Posterior vena cava (tissue), 2 donors: ENCODE data around the gene UFD1. TPM values are rescaled to one million over a fixed set of nuclear protein-coding genes. Genes with fewer than 3 reads are reported as not detected.
"Not testable (repeated sequence)": the region's sequence is repeated elsewhere in the genome, so short reads cannot be mapped to it uniquely, and the experiment has no call there.

Experiments
- DNase-seq: peaks from one replicate; pipeline ENCODE4 v3.0.0-alpha.2; 2020; ENCODE audit warnings: low spot score
- intact Hi-C, 2 donors: fragments of 100-400 bp; cut with DNase I; formaldehyde crosslinking; loops; one replicate each; pipeline versions ENCODE4 v1.14.1 to v1.14.2; 2022 to 2023
- total RNA-seq, 2 donors: library from RNA; stranded (reverse); fragmentation: NEBNext Ultra II Directional; extraction: Animal tissue kit (Norgen Biotek cat#: 25700); gene quantifications; one replicate each; pipeline ENCODE4 v1.2.1, GENCODE V29; 2021
- donor health status: DM: yes; HTN: yes; CAD: no.
- donor health status: DM: yes; HTN: yes; CAD: no.

Gene UFD1
- total RNA-seq, 2 donors from 2014 or later, result 43.5 to 51.1 TPM

DNA sequence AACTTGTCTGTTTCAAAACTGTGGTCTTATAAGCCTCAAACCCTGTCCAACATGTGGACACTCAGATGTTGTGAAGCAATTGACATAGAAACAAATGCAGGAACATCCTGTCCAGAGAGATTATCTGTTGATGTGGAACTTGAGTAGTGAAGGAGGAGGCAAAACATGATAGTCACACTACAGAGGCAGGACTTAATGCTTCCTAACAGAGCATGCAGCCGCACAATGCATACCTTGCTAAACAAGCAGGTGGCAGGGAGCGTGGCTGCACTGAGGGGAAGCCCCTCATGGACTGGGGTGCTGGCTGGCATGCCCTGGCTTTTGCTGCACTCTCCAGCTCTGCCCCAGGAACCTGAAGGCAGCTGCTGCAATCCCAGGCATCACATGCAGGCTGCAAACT, 36.8 kb downstream of the UFD1 start:
- intact Hi-C loops, result no loop called here
- DNase-seq, result no peak

DNA sequence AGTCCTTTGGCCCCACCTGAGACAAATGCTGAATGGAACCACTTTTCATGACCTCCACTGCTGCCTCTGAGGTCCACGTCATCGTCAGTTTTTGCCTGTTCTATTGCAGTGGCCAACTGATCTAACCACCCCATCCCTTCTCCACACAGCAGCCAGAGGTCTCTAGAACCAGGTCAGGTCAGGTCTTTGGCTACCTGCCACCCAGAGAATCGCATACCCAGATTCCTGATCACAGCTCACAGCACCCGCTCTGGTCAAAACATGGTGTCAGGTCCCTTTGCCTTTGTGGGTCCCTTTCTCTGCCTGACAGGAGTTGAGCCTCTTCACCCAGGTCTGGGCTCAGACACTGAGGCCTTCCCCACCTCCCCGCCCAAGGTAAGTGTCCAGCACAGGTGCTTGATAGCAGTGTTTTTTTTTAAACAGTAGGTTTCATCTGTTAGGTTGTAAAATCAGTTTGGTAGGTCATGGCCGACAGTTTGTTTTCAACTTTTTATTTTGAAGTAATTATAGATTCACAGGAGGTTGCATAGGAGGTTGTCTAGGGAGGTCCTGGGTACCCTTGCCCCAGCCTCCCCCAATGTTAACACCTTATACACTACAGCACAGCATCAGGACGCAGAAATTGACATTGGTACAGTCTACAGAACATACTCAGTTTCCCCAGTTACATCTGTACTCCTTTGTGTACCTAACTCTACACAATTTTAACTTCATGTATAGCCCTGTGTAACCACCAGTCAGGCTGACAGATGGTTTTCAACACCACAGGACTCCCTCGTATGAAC, 38.4 kb downstream of the UFD1 start:
- intact Hi-C loops, result no loop called here
- no peak for DNase-seq

DNA sequence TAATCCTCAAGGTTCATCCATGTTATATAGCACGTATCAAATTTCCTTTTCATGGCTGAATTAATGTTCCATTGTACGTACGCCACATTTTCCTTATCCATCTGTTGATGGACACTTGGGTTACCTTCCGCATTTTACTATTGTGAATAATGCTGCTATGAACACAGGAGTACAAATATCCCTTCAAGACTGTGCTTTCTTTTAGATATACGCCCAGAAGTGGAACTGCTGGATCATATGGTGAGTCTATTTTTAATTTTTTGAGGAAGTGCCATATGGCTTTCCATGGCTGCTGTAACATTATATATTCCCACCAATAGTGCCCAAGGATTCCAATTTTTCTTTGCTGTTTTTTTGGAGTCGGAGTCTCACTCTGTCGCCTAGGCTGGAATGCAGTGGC, 40.7 kb downstream of the UFD1 start:
- no peak for DNase-seq
- intact Hi-C loops, result no loop called here

DNA sequence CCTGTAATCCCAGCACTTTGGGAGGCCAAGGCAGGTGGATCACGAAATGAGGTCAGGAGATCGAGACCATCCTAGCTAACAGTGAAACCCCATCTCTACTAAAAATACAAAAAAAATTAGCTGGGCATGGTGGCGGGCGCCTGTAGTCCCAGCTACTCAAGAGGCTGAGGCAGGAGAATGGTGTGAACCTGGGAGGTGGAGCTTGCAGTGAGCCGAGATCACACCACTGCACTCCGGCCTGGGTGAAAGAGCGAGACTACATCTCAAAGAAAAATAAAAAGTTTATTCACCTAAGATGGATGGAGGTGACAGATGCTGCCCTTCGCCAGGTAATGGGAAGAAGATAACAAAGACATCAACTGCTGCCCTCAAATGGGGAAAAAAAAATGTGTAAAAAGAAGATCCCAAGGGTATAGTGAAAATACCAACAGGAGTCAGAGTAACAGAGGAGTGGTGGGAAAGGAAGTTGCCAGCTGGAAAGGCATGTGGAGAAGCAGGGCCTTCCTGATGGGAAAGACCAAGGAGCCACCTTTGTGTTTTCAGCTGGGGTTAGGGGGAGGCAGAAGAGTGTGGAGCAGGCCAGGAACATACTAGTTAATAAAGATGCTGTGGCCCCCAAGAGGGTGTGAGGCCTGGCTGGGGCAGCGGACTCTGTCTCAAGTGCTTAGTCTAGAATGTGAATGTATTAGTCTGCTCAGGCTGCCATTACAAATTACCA, 42.4 kb downstream of the UFD1 start:
- intact Hi-C loops, DNase-seq: not testable (repeated sequence)

DNA sequence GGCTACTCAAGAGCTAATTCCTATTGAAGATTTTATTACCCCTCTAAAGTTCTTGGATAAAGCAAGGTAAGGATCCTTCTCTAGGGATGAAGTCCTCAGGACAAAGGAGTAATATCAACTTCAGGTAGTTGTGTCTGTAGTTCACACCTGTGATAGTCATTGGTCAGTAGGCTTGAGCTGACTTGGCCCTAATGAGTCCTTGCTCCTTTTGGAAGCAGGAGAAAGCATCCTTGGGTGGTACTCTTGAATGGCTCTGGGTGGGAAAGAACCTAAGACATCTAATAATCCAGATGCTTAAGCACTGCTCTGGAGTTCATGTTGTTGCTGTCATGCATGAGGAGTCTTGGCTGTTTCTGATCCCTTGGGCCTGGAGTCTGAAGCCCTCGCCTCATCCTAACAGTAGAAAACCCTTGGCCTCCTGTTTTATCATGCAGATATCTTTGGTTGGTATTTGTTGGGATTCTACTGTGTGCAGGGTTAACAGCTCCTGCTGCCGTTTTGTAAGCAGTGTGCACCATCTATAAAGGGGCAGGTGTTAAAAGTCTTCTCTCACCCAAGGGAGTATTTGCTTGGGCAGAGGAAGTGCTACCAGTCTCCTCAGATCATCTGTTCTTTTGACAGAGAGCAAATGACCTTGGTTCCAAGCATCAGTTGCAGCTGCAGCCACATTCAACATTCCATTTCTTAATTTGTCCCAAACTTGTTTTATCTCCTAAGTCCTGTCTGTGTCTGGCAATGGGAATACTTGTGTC, 44.0 kb downstream of the UFD1 start:
- intact Hi-C loops, result no loop called here
- DNase-seq, result no peak

DNA sequence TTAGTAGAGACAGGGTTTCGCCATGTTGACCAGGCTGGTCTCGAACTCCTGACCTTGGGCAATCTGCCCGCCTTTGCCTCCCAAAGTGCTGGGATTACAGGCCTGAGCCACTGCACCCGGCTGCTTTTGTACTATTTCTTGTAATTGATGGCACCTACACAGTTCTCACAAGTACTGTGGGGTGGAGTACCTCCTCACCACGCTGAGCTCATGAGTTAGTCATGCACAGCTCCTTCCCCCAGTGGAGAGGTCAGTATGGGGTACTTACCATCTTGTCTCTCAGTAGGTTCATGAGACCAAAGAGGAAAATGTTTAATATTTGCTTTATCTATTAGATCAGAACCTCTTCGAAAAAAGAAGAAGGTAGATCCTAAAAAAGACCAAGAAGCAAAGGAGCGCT, 44.6 kb downstream of the UFD1 start:
- intact Hi-C loops, result no loop called here
- no peak for DNase-seq

DNA sequence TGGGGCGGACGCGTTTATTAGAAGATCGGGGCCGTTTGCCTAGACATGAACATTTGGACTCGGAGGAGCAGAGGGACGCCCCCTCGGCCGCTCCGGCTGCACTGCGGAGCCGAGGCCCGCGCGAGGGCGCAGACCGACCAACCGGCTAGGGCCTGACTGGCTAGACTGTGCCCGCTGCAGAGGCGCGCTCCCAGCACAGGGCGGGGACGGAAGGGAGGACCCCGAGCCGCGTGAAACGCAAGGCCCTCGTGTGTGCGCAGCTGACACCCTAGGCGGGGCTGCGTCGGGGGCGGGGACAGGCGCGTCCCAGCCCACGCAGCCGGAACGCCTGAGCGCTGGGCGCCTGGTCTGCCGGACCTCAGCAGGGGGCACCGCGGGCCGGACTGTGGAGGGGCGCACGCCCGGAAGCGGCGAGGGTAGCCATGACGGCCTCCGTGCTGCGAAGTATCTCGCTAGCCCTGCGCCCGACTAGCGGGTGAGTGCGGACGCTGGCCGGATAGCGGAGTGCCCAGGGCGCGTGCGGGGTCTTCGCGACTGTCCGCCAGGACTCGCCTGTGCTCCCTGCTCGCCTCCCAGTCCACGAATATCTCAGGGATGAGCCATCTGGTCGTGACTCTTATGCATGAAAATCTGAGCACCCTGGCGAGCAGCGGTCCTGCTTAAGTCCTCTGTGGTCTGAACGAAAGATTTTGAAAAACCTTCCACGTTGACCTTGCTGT, 46.7 kb downstream of the UFD1 start, which contains the start of gene MRPL40:
Gene MRPL40, plus strand, starts transcription at position 413 of the 719 bp plus-strand sequence. Its CDS starts 10 bp downstream, at position 423.
- DNase-seq, result peak; percentile 98
- intact Hi-C loops, result no loop called here

DNA sequence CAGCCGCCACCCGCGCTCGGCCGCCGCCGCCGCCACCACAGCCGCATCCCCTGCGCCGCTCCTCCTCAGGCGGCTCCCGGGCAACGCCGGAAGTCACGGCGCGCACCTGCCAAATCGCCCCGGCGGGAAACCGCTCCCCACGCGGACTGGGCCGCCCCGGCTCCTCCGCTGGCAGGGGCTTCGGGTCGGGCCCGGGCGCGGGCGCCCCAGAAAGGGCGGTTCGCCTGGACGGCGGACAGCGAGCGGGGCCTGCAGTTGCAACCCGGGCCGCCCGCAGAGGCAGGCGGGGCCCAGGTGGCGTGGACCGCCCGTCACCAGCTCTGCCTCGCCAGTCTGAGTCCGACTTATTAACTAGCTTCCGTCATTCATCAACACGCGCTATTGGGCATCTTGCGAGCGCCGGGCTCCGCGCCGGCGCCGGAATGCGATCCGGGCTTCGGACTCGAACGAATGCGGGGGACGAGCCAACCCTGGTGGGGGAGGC, 47.3 kb downstream of the UFD1 start, which contains the start of gene HIRA:
Gene HIRA, minus strand, starts transcription at position 85 of the 484 bp plus-strand sequence. CDS start 257 bp downstream, outside the sequence.
- intact Hi-C loops, result no loop called here
- peak; percentile 95 for DNase-seq

DNA sequence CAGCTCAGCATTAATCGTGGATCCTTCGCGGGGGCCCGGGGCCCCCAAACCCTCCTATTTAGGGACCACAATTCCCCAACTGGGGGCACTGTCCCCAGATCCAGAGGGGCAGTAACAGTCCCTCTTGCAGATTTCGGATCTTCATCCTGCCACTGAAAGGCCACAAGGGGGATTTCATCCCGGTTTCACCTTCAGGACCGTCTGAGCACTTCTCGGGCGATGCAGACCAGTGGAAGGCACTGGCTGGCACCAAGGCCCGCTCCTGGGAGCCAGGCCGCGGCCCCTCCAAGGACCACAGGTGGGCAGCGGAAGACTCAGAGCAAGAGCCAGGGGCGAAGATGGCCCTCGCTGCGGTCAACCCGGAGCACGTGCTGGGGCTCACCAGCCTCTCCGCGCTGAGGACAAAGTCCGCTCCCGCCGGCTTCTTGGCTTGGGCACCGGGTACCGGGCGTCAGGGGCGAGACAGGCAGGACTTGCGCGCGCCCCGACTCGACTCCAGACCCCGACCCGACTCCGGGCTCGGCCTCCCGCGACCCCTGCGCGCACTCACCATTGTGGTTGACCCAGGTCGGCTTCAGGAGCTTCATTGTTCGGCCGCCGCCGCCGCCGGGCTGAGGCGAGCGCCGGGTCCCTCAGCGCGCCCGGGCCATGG, 48.0 kb downstream of the UFD1 start:
- peak; percentile 85 for DNase-seq
- intact Hi-C loops, result no loop called here

DNA sequence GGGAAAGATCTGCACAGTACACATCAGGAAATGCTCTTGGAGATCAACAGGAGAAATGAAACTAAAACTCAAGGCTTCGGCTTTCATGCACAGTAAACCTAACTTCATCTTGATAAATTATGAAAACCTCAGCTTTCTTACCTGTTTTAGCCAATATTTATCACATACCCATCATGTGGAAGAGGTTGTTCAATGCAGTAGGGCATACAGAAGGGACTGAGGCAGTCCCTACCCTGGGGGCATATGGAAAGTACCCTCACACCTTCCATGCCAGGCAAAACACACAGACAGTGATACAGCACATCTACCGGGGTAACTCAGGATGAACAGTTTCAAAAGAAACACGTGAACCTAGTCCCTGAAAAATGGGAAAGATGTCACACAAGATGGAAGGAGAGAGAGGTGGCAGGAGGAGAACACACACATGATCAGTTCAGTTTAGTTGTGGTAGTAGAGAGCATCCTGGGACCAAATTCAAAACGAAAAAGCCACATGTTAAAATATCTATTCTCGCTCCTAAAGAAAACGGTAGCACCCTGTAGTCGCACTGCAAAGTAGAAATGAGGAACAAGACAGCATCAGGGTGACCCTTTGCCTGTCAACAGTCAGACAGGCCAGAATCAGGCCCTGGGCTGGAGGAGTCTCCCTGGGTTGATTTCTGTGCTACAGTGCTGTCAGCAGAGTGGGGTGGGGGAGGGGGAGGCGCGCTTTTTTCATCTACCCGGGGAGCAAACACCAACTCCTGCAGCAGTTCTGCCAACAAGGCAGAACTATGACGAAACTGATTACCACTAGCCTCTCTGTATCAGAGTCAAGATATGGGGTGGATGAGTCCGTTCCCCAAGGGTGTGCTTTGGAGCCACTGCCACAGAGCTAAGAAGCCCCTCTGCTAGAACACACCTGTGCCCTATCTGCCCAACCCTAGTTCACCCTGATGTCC, 48.8 kb downstream of the UFD1 start:
- intact Hi-C loops, result no loop called here
- no peak for DNase-seq

DNA sequence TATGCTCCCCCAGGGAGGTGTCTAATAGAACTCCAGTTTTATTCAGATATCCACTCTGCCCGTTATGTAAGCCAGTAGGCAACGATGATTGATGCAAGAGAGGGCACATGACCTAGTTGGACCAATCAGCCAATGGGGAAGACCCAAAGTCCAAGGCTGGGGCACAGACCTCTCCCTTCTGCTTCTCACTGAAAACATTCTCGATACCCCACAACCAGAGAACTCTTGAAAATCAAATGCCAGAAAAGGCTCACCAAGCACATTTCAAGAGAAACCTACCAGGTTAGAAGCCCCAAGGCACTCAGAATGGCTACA, 54.9 kb downstream of the UFD1 start:
- DNase-seq, result no peak
- intact Hi-C loops, result no loop called here

DNA sequence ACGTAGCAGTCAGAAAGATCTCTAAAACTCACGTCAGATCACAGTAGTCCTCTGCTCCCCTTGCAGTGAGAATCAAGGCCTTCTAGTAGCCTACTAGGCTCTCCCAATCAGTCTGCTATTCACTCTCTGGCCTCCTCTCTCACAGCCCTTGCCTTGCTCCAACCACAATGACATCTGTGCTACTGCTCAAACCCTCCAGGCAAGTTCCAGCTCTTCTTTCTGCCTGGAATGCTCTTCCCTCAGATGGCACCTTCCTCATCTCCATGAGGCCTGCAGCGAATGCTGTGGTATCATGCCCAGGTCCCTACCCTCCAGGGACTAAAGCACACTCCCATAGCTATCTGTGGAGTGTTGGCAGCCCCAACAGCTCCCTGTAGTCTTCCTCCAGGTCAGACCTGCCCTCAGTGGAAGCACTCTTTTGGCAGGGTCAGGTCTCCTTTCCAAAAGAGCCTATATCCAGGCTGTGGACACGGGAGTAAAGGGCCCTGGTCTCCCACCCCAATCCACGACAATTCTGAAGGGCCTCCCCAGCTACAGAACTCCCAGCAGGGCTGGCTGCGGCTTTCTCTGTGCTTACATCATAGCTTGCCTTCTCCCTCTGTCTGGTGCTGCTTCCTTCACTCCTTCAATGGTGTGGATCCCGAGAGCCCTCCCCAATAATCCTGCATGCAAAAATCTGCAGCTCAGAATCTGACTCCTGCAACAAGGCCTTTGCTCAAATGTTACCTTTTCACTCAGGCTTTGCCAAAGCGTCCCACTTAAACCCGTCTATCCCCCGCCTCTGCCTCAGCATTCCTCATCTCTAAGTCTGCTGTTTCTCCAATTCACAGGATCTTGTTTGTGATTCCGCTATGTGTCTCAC, 56.3 kb downstream of the UFD1 start:
- intact Hi-C loops, result no loop called here

DNA sequence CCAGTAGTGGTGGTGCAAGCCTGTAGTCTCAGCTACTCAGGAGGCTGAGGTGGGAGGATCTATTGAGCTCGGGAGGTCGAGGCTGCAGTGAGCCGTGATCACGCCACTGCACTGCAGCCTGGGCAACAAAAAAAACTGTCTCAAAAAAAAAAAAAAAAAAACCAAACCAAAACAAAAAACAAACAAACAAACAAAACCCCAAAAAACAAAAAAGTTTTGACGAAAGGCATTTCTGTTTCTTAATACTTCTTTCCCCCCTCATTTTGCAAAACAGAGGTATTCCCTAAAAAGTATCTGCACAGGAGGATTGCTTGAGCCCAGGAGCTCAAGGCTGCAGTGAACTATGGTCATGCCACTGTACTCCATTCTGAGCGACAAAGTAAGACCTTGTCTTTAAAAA, 58.7 kb downstream of the UFD1 start:
- intact Hi-C loops, result no loop called here
- no peak for DNase-seq

More for the DNA sequence above, 56.3 kb downstream of the UFD1 start:
- DNase-seq, result no peak

DNA sequence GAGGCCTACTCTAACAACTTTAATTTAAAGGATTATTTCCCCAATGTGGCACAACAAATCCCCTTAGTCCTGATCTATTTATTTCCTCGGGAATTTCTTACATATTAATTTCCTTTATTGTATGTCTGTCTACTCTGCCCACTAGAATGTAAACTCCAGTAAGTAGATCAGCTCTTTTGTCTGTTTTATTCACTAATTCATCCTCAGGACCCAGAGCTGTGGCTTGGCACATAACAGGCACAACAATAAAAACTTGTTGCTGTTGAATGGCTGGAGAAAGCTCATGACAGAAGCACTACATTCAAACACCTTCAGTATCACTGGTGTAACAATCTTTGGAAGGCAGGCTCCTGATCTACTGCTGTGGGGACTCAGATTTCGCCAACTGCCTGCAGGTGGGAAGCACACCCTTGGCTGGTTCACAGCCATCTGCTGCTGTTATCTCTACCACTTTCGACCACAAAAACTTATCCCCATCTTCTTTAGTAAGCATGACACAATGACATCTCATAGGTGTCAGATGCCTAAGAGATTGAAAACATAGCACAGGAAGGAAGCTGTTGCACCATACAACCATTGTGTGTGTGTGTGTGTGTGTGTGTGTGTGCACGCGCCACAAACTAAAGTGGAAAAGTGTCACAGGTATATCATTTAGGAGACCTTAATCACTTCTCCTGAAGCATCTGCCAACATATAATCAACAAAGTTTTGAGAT, 59.4 kb downstream of the UFD1 start:
- intact Hi-C loops, result no loop called here
- no peak for DNase-seq

DNA sequence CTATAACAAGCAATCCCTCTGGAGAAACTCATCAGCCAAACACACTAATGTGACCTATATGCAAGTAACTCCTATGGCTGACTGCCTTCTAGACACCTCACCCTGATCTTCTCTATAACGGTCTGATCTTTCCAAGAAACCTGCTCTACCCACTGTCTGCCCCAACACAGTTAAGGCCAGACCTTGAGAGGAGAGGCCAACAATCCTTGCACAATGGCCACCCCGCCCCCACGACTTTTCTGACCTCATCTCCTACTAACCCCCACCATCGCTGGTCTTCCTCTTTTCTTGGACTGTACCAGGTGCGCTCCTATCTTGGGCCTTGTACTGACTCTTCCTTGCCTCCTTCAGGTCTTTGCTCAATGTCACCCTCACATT, 59.9 kb downstream of the UFD1 start:
- DNase-seq, result no peak
- intact Hi-C loops, result no loop called here

DNA sequence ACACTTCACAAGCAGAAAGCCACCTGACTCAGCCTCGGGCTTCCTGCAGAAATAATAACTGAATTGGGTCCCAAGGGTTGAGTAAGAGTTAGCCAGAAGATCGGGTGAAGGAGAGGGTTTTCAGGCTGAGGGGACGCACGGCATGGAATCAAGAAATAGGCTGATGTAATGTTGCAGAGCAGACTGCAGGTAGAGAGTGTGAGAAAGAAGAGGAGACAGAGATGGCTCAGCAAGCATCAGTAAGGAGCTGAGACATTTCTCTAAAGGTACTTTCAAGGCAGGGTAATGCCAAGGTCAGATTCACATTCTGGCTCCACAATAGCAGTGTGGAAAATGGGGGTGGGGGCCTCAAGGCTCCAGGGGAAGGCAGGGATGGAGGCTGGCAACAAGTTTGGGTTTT, 66.1 kb downstream of the UFD1 start:
- intact Hi-C loops, result no loop called here
- no peak for DNase-seq
